Muscle layer of duodenum (tissue), 2 donors: Measurements from ENCODE around the gene ALKBH4.
"Not testable (repeated sequence)": the region's sequence is repeated elsewhere in the genome, so short reads cannot be mapped to it uniquely, and the experiment has no call there.

ENCODE experiments used
- H3K27ac ChIP-seq: one replicate; pipeline ENCODE4 v1.7.0; 2013; ENCODE audit warnings: mild to moderate bottlenecking, low read length
- H3K27me3 ChIP-seq: one replicate; pipeline ENCODE4 v1.7.0; 2013; ENCODE audit warnings: low read depth, mild to moderate bottlenecking, control low read depth, low read length
- H3K36me3 ChIP-seq, 2 donors: one replicate each; pipeline ENCODE4 v1.7.0; 2013; ENCODE audit warnings: low read length in 2 of 2, control low read depth in 1 of 2, mild to moderate bottlenecking in 1 of 2; ENCODE audit not compliant: insufficient read depth in 2 of 2, control insufficient read depth in 1 of 2
- H3K4me1 ChIP-seq, 2 donors: one replicate each; pipeline ENCODE4 v1.7.0; 2013; ENCODE audit warnings: low read length in 2 of 2, mild to moderate bottlenecking in 2 of 2, control low read depth in 1 of 2, moderate library complexity in 1 of 2; ENCODE audit not compliant: insufficient read depth in 2 of 2, control insufficient read depth in 1 of 2
- H3K4me3 ChIP-seq, 2 donors: one replicate each; pipeline ENCODE4 v1.7.0; 2013; ENCODE audit warnings: low read length in 2 of 2, low read depth in 1 of 2, mild to moderate bottlenecking in 1 of 2
- H3K9me3 ChIP-seq, 2 donors: one replicate each; pipeline ENCODE4 v1.7.0; 2013; ENCODE audit warnings: low read length in 2 of 2, control low read depth in 1 of 2, mild to moderate bottlenecking in 1 of 2; ENCODE audit not compliant: control insufficient read depth in 1 of 2
- donor health status: healthy.

Gene ALKBH4

GRCh38 chr7:102464577-102465280 is at the start of gene ALKBH4, which contains the start of gene LRWD1:
ALKBH4 (minus strand) TSS chr7:102464863; CDS start chr7:102464836, 27 bp downstream.
LRWD1 (plus strand) TSS chr7:102464984; CDS start chr7:102465081, 97 bp downstream.
- Histone ChIP-seq H3K4me1 (peaks cover 6 to 24% of the 10 kb centered on the region in 2 donors), H3K36me3 (peaks cover 0 to 7% of the 10 kb centered on the region in 2 donors), H3K27me3 (no peaks in the 10 kb centered on the region), H3K4me3 (peak within 1 kb of the TSS; percentile 82 to 100), H3K27ac (peak within 1 kb of the TSS; percentile 26), H3K9me3 (no peaks in the 10 kb centered on the region)

GRCh38 chr7:102512642-102513221 is 48.1 kb upstream of the ALKBH4 start:
- not testable (repeated sequence) for H3K27me3 ChIP-seq, H3K4me3 ChIP-seq, H3K4me1 ChIP-seq, H3K36me3 ChIP-seq, H3K27ac ChIP-seq, H3K9me3 ChIP-seq

GRCh38 chr7:102511860-102512522 is 47.3 kb upstream of the ALKBH4 start:
- not testable (repeated sequence) for H3K4me3 ChIP-seq, H3K27me3 ChIP-seq, H3K9me3 ChIP-seq, H3K27ac ChIP-seq, H3K4me1 ChIP-seq, H3K36me3 ChIP-seq

- not testable (repeated sequence) for H3K27ac ChIP-seq, H3K9me3 ChIP-seq, H3K27me3 ChIP-seq, H3K4me1 ChIP-seq, H3K36me3 ChIP-seq, H3K4me3 ChIP-seq
Measured at GRCh38 chr7:102510575-102510974, 45.9 kb upstream of the ALKBH4 start.

- H3K9me3 ChIP-seq, H3K27ac ChIP-seq, H3K4me1 ChIP-seq, H3K36me3 ChIP-seq, H3K4me3 ChIP-seq, H3K27me3 ChIP-seq: not testable (repeated sequence)
Measured at GRCh38 chr7:102507410-102508088, 42.9 kb upstream of the ALKBH4 start.

- not testable (repeated sequence) for H3K4me3 ChIP-seq, H3K4me1 ChIP-seq, H3K27me3 ChIP-seq, H3K9me3 ChIP-seq, H3K27ac ChIP-seq, H3K36me3 ChIP-seq
Measured at GRCh38 chr7:102505298-102506185, 40.9 kb upstream of the ALKBH4 start.

- H3K9me3 ChIP-seq, H3K36me3 ChIP-seq, H3K27me3 ChIP-seq, H3K4me3 ChIP-seq, H3K4me1 ChIP-seq, H3K27ac ChIP-seq: not testable (repeated sequence)
Measured at GRCh38 chr7:102503141-102503540, 38.5 kb upstream of the ALKBH4 start.

GRCh38 chr7:102498321-102498720 is 33.7 kb upstream of the ALKBH4 start:
- not testable (repeated sequence) for H3K4me1 ChIP-seq, H3K9me3 ChIP-seq, H3K4me3 ChIP-seq, H3K27ac ChIP-seq, H3K27me3 ChIP-seq, H3K36me3 ChIP-seq

GRCh38 chr7:102497308-102497707 is 32.6 kb upstream of the ALKBH4 start:
- H3K9me3 ChIP-seq, H3K36me3 ChIP-seq, H3K4me1 ChIP-seq, H3K27me3 ChIP-seq, H3K4me3 ChIP-seq, H3K27ac ChIP-seq: not testable (repeated sequence)

GRCh38 chr7:102496861-102497260 is 32.2 kb upstream of the ALKBH4 start:
- not testable (repeated sequence) for H3K27me3 ChIP-seq, H3K27ac ChIP-seq, H3K36me3 ChIP-seq, H3K4me1 ChIP-seq, H3K4me3 ChIP-seq, H3K9me3 ChIP-seq
